Neutrophil (primary cell): ENCODE results near the gene CCDC83.

Experiments used
- H3K27ac ChIP-seq: fragments of 200-600 bp; sonication (generic); 2 replicates; pipeline ENCODE4 v1.5.1; 2016; ENCODE audit warnings: mild to moderate bottlenecking, moderate library complexity
- H3K27me3 ChIP-seq: fragments of 200-600 bp; sonication (generic); 2 replicates; pipeline ENCODE4 v1.6.0; 2016; ENCODE audit warnings: mild to moderate bottlenecking
- H3K36me3 ChIP-seq: fragments of 200-600 bp; sonication (generic); 2 replicates; pipeline ENCODE4 v1.5.1; 2017
- H3K4me1 ChIP-seq, 2 experiments: fragments of 200-600 bp in 1 of 2; sonication (generic) in 1 of 2; 1 replicate in 1 of 2; 2 replicates in 1 of 2; pipeline versions ENCODE4 v1.5.1 to v1.6.1; 2013 to 2016; ENCODE audit warnings: low read depth in 1 of 2, low read length in 1 of 2, mild to moderate bottlenecking in 1 of 2, moderate library complexity in 1 of 2; ENCODE audit not compliant: control insufficient read depth in 1 of 2, insufficient read depth in 1 of 2
- H3K4me3 ChIP-seq, 2 experiments: fragments of 200-600 bp in 1 of 2; sonication (generic) in 1 of 2; 1 replicate in 1 of 2; 2 replicates in 1 of 2; pipeline ENCODE4 v1.5.1; 2013 to 2016; ENCODE audit warnings: low read depth in 1 of 2, low read length in 1 of 2, mild to moderate bottlenecking in 1 of 2, moderate library complexity in 1 of 2
- H3K9me3 ChIP-seq: fragments of 200-600 bp; sonication (generic); 2 replicates; pipeline ENCODE4 v1.5.1; 2016
- CTCF ChIP-seq: fragments of 200-600 bp; sonication (generic); IDR thresholded peaks from 2 replicates; pipeline ENCODE4 v1.5.1; 2016; ENCODE audit warnings: antibody characterized with exemption

The CCDC83 gene

GRCh38 chr11:85819441-85819840 is 35.7 kb upstream of the CCDC83 start:
- no peak overlapping the region for H3K27ac ChIP-seq
- H3K9me3 ChIP-seq: no peaks in the 10 kb centered on the region
- H3K27me3 ChIP-seq: no peaks in the 10 kb centered on the region
- H3K4me1 ChIP-seq: no peaks in the 10 kb centered on the region
- TF ChIP-seq CTCF: no peak
- H3K4me3 ChIP-seq: no peak overlapping the region
- no peaks in the 10 kb centered on the region for H3K36me3 ChIP-seq

DNA sequence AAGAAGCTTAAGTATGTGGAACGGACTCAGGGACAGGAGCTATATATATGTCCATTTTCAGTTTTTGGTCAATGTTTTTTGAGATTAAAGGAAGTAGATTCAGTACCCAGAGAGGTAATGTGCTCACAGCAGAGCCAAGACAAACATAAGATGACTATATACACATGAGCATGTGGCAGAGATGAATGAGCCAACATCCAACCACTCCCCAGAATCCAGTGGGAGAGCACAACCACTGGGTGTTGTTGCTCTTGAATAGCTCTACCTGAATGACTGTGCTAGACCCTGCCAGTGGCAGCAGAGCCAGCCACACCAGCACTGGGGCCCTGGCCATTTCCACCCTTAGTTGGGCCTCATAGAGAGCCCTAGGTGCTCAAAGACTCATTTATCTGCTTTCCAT is 33.5 kb upstream of the CCDC83 start:
- TF ChIP-seq CTCF: no peak
- no peak overlapping the region for H3K27ac ChIP-seq
- no peak overlapping the region for H3K4me3 ChIP-seq
- H3K36me3 ChIP-seq: no peaks in the 10 kb centered on the region
- H3K4me1 ChIP-seq: no peaks in the 10 kb centered on the region
- H3K9me3 ChIP-seq: no peaks in the 10 kb centered on the region
- H3K27me3 ChIP-seq: no peaks in the 10 kb centered on the region

DNA sequence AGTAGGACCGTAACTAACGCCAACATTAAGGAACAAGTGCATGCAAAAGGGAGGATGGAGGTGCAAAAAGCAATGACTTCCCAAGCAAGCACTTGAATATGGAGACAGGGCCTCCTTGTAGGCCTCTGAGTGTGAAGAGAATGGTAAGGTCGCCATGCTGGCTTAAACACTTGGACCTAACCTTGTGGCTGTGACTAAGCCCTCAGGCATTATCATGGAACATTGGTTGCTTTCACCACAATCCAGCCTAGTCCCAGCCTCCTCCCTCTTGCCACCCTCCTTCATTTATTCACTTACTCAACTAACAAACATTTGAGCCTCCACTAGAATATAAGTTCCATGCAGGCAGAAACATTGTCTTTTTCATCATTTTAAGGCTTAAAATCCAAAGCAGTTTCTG is 32.4 kb upstream of the CCDC83 start:
- Histone ChIP-seq H3K4me1 (no peaks in the 10 kb centered on the region), H3K36me3 (no peaks in the 10 kb centered on the region), H3K4me3 (no peak overlapping the region), H3K27ac (no peak overlapping the region), H3K27me3 (no peaks in the 10 kb centered on the region), H3K9me3 (no peaks in the 10 kb centered on the region)
- no peak for TF ChIP-seq CTCF

DNA sequence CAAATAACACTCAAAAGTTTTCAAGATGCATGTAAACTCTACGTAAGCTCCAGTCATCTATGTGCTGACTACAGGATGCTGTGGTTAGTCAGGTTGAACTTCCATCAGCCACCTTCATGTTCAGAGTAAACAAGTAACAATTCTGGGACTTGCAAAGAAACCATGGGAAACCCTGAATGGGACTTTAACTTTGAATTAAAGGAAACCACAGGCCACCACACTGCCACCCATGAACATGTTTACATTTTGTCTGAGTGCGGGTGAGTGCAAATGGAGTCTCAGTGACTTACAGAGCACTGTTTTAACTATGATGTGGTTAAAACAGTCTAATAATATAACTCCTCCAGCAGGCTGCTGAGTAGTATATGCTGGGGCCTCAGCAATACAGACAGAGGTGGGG is 31.4 kb upstream of the CCDC83 start:
- H3K36me3 ChIP-seq: no peaks in the 10 kb centered on the region
- no peak overlapping the region for H3K27ac ChIP-seq
- H3K4me3 ChIP-seq: no peak overlapping the region
- H3K9me3 ChIP-seq: no peaks in the 10 kb centered on the region
- H3K27me3 ChIP-seq: no peaks in the 10 kb centered on the region
- H3K4me1 ChIP-seq: no peaks in the 10 kb centered on the region
- TF ChIP-seq CTCF: no peak

GRCh38 chr11:85825616-85826015 is 29.6 kb upstream of the CCDC83 start:
- Histone ChIP-seq H3K27me3 (no peaks in the 10 kb centered on the region), H3K4me3 (no peak overlapping the region), H3K36me3 (no peaks in the 10 kb centered on the region), H3K9me3 (no peaks in the 10 kb centered on the region), H3K27ac (no peak overlapping the region), H3K4me1 (no peaks in the 10 kb centered on the region)
- TF ChIP-seq CTCF: no peak
